CD1c-positive myeloid dendritic cell (primary cell): ENCODE results near the gene BTBD9.

Experiments used
- DNase-seq: peaks from one replicate; pipeline ENCODE4 v3.0.0-alpha.2; 2016; ENCODE audit errors: extremely low spot score

BTBD9 gene

DNA sequence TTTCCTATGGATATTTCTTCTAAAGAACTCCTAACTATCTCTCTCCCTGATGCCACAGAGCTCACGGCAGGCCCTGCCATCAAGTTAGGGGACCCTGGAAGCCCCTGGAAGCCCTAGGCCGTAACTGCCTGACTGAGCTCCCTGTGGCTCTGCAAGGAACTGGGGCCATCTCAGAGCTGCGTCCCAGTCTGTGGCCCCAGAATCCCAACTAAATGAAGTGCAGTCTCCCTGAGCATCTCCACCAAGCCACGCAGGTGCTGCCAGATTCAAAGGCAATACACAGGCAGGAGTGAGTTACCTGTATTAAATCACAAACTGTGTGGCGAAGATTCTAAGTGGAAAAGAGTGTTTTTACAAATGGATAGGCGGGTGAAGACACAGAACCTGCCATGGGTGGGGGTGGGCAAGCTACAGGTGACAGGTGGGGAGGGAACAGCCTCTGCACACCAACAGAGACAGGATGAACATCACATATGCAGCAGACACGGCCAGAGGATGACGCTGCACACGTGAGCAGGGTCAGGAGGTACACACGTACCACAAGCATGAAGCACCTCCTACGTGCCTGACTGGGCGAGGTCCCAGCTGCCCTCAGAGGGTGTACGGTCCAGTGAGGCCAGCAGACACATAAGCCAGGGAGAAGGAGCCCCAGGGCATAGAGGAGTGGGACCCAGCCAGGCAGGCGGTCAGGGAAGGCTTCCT is 461.7 kb downstream of the BTBD9 start:
- no peak for DNase-seq

DNA sequence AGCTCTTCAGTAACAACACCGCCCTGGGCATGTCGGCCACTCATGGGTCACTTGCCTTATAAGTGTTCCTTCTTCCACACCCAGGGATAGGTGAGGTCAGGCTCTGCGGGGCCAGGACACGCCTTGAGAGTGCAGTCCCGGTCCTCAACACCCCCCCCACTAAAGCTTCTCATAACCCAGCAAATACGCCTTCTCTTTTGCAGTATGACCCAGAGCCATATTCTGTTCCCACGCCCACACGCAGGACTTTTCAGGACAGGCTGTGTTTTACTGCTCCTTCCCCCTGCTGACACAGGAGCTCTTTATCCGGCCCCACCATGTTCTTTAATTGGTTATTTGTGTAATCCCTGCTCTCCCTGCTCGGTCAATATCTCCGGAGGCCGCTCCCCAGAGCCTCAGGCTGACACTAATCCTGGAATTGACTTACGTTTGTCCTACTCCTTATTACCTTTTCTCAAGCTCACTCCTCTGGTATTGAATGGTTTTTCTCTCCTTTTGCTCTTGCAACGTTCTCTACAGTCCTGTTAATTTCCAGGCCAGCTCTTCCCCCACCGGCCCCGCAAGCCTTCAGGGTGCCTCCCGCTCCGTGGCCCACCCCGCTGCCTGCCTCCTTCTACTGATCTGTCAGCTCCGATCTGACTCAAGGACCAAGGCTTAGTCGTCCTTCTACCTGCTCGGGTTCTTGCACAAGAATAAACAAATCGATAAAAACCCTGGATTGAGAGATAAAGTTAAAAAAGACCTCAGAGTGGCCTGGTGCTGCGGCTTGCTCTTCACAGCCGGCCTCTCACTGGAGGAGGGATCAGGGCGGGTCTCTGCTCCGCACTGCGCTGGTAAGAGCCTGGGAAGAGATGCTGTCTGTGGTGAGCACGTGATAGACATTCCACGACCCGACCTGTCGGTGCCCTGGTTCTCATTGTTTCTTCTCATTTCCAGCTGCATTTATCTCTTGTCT is 462.7 kb downstream of the BTBD9 start:
- DNase-seq, result no peak

DNA sequence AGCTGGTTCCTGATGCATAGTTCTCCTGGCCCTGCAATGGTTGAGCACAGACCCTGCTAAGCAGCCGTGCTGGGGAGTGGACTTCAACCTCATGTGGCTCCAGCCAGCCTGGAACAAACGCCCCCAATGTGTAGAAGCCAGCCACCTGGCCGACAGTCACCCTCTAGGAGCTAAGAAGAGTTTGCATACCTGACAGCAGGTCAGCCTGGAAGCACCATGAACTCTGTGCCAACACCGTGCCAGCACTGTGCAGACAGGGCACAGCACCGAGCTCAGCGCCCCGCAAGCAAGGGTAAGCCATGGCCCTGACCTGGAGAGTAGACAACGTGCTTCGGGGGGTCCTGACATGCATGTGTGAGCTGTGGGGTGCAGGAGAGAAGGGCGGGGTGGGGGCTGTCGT is 463.9 kb downstream of the BTBD9 start:
- DNase-seq, result no peak

DNA sequence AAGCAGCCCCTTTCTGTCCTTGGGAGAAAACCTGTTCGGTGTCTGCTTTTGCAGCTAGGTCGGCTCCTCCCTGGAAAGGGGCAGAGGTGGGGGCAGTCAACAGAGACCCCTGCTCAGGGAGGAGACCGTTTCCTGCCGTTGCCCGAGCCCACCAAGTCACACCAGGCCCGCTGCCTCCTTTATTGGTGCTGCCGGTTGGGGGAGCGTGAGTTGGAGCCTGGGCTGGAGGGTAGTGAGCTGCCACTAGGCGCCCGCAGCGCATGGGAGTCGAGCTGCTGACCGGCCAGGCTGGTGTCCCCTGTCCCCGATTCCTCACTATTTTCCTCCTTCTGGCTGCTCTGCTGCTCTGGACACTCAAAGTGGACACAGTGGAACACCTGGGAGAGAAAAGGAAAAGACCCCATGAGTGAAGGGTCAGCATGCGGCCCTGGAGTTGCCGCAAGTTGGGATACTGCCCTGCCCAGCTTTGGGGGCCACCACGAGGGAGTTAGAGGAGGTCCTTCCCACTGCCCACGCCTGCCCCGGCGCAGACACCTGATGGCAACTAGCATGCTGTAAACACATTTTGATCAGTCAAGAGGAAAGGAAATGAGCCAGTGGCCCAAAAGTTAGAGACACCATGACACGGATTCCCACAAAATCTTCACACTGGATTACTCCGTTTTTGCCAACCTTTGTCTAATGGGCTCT is 464.8 kb downstream of the BTBD9 start:
- DNase-seq, result no peak

DNA sequence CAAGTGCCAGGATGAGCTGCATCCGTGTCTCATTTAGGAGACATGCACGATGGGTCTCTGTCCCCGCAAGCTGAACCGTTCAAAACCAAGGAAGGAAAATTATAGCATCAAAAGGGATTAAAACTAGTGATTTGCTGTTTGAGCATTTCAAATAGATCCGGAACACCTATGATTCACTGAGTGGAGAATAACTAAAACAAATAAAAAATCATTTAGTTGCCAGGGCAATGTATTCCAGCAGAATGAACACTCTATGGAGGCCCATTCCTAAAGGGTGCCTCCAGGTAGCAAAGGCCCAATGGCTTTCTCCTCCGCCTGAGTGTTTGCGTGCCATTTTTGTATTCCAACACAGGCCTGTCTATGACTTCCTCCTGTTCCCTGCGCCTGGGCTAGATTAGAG is 465.4 kb downstream of the BTBD9 start:
- no peak for DNase-seq

DNA sequence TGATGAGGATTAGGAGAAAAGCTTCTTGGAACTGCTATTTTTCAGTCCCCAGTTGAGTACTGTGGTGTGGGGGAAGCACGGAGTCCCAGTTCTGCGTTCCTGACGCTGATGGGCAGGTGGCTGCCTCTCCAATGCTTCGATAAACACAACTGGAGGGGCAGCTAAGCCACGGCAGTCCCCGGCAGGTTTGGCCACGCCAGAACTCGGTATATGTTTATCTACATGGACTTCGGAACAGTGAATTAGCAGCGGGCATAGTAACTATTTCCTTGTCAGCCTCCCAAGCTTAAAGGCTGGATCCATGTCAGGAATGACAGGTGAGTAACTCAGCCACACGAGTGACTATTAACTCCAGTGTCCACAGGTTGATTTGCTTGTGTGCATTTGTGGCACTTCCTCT is 465.8 kb downstream of the BTBD9 start:
- no peak for DNase-seq

DNA sequence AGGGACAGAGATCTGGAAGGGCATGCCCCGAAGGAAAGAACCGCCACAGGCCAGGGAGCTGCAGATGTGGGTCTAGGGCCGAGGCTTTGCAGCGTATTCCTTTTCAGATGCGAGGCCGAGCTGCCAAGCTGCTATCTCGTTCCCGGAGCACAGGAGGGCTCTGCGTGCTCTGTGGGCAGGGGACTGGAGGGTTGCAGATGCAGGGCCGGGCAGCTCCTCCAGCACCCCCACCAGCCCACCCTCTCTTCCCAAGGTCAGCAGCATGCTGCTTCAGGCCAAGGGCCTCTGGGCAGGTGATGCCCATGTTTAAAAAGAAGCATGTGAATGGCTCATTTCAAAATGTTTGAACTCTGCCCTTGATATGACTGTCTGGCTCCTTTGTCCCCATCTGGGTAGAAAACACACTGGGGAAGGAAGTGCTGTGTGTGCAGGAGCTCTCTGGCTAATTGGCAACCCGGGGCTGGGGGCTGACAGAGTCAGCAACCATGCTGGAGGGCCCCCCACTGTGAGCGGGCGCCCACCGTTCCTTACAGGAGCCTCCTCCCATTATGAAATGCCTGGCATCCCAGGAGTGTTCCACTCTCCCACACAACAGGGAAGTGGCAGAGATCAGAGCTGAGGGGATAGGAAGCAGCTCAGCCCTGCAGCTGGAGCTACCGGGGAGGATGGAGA is 466.9 kb downstream of the BTBD9 start:
- no peak for DNase-seq

DNA sequence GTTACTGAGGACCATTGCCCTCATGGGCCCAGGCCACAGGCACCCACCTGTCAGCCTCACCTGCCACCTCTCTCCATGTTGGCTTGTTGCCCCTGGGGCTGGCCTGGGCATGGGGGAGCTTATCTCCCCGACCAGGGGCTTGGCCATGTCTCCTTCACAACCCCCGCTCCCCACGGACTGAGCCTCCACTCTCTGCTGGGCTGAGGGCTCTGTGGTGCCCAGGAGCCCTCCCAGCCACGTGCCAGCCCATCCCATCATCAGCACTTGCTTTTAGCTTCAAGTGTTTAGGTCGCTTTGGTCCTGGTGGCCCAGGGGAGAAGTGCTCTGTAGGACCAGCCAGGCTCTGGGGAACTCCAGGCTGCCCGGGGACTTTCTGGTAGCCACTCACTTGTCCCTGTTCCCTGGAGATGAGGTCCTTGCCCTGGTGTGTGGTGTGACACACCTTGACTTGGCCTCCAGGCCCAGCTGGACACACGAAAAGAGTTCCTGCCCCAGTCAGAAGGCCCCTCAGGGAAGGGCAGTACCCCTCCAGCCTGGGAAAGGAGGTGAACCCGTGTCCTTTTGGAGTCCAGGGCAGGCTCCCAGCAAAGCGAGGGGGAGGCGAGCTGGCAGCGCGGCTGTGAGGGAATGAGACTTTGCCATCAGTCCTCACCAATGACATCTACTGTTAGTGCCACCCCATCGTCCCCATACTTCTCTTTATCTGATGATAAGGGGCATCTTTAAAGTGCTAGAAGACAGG is 467.6 kb downstream of the BTBD9 start:
- DNase-seq, result no peak

DNA sequence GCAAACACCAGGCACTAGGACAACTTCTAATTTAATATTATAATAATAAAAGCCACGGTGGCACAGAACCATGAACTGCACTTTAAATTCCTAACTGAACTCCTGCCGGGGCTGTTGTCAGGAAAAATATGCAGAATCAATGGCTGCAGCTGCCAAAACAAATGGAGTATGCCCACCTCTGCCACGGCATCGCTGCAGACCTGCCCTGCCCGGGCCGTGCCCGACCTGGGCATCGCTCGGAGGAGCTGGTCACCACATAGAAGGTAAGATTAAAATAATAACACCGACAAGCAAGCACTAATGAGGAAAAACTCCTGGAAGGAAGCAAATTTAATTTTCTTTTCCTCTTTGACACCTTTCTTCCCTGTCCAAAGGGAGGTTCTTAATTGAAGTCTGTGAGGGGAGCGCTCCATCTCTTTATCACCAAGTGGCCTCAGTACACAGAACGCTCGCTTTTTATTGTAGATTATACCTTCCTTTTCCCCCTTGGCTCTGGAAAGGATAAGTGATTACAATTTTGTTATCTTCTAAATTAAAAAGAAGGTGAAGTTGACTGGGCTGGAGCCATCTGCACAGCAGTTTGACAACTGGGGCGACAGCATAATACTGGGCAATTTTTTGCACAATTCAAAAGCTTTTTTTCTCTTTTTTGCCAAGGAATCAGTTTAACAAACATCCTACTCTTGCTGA is 468.9 kb downstream of the BTBD9 start:
- DNase-seq, result no peak

DNA sequence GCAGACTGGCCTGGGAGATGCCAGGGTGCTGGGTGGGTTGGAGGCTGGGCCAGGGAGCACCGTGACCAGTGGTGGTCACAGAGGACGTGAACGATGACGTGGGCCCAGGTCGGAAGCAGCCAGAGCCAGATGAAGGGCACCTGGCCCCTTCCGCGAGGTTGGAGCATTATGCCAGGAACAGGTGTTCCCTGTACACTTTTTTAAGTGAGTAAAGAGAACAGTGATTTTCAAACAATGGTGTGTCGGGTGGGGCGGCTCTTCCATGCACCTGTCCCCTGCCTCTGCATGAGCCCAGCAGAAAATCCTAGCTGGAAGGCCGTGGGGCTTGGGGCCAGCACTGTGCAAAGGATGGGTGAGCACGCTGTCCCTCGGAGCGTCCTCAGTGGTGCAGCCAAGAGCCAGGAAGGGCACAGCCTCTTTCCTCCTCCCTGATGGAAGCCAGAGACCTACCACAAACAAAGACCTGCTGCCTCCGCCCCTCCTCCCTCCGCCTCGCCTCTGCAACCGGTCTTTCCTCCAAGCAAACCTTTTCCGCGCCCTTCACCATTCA is 469.7 kb downstream of the BTBD9 start:
- DNase-seq, result no peak

DNA sequence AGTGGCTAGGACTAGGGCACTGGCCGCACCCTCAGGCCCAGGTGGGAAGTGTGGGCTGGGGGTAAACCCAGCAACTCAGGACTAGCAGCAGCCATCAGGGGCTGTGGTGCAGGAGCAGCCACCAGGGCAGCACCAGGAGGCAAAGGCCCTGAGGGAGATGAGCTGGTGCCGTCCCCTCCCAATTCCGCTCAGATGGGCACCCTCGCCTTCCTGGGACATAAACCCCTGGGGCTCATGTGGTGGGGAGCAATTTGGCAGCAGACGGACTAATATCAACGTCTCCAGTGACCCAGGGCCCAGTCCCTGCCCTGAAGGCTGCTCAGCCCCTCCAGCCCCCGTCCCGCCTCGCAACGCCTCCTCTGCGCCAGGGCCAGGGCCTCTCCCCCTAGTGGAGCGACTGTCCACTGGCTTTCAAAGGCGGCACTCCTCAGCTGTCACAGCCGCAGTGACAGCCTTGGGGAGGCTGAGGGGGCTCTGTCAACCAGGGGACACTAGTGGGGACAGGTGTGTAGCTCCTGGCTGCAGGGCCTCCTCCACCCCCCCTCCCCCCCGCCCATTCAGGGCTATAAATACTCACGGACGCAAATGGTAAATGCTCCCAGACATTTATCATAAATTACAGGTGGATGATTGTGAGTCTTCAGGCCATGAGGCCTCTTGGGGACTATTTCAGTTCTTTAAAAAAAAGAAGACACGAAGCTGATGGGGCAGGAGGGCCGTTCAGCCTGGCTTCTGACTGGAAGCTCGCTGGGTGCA is 470.3 kb downstream of the BTBD9 start:
- DNase-seq, result no peak

DNA sequence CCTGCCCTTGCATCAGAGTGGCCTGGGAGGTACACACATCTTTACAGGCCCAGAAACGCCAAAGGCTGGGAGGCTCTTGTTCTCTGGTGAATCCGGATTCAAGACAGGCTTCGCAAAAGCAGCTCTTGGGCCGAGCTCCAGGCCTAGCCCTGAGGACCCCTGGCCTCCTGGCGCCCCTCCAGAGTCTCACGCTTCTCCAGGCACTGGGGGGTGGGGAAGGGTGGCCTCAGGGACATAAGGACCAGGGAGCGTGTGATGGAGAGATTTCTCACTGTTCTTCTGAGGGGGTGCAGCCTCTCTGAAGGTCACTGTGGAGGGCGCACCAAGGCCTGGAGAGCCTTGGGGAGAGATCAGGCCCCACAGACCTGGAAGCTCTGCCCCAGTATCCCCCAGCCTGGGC is 471.0 kb downstream of the BTBD9 start:
- no peak for DNase-seq

DNA sequence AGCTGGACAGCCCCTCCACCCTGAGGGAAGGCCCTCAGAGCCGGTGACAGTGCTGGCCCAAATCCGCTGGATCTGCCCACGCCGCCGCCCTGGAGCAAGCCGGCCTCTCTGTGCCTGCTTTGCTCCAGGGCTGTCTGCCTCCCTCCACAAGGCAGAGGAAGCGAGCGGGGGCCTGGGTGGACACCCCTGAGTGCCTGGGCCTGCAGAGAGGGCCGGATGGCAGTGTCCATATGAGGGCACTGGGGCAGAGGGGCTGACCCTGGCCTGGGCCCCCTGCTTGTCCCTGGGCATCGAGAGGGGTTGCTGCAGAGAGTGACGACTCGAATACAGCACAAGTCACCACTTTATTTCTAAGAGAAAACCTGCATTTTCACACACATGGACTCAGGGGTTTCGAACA is 471.6 kb downstream of the BTBD9 start:
- DNase-seq, result no peak

DNA sequence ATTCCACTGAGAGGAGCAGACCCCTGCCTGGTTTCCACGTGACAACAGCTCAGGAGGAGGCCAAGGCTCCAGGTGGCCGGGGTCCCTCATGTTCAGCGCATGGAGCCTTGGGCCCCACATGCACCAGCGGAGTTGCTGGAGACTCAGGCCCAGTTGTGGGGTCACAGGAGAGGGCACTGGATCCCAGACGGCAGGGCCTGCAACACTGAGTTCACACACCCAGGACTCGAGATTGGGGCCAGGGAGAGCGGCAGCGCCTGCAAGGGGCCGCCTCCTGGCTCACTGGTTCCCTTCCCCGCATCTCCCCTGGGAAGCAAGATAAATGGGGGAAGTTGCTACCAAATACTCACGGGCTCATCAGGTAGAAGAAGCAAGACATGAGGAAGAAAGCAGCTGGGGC is 472.1 kb downstream of the BTBD9 start:
- no peak for DNase-seq

DNA sequence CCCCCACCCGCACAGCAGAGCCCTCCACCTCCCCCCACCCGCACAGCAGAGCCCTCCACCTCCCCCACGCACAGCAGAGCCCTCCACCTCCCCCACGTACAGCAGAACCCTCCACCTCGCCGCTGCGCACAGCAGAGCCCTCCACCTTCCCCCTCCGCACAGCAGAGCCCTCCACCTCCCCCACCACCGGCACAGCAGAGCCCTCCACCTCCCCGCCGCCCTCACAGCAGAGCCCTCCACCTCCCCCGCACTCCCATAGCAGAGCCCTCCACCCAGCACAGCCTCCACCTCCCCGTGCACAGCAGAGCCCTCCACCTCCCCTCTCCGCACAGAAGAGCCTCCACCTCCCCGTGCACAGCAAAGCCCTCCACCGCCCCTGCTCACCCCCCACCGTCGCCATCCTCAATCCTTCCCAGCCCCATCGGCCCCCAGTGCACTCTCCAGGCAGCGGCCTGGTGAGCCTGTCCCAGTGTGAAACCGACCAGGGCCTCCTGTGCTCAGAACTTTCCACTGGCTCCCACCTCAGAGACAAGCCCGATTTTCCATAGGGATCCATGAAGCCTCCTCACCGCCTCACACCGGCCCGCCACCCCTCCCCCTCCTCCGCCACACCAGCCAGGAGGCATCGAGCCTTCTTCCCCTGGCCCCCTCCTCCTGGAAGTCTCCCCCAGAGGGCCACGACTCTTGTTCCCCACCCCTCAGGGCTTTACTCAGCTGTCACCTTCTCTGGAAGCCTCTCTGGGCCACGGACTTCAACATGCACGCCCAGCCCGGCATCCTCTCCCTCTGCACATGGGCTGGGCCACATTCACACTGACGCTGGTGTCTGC is 473.1 kb downstream of the BTBD9 start:
- DNase-seq, result no peak

DNA sequence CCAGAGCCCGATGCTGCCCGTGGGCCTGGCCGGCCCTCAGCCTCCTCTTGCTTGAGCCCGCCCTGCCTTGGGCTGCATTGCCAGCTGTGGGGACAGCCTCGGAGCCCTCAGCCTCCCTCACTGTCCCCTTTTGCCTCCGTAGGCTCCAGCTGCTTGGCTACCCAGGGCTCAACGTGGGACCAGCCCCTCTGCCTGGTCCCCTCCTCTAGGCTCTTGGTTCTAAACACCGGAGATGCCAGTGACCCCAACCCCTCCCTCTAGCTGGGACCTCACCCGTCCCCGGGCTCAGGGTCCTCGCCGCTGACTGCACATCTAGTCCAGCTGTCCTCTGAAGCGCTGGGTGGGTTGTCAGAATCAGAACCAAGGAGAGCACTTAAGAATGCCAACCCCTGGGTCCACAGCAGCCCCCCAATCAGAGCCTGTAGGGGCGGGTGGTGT is 475.0 kb downstream of the BTBD9 start:
- DNase-seq, result no peak

DNA sequence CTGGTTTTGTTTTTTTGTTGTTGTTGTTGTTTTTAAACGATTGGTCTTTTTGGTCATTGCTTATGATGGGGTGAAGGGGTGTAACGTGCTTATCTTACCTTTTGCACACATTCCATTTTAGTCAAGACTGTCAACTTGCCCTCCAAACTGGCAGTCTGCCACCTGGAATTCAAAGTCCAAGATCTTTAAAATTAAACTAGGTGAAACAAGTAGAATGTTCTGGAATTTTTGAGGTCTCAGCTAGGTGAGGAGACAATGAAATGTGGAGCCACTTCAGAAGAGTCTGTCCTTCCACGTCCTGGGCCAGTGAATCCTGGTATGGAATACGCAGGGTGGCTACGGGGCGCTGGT is 475.6 kb downstream of the BTBD9 start:
- no peak for DNase-seq

DNA sequence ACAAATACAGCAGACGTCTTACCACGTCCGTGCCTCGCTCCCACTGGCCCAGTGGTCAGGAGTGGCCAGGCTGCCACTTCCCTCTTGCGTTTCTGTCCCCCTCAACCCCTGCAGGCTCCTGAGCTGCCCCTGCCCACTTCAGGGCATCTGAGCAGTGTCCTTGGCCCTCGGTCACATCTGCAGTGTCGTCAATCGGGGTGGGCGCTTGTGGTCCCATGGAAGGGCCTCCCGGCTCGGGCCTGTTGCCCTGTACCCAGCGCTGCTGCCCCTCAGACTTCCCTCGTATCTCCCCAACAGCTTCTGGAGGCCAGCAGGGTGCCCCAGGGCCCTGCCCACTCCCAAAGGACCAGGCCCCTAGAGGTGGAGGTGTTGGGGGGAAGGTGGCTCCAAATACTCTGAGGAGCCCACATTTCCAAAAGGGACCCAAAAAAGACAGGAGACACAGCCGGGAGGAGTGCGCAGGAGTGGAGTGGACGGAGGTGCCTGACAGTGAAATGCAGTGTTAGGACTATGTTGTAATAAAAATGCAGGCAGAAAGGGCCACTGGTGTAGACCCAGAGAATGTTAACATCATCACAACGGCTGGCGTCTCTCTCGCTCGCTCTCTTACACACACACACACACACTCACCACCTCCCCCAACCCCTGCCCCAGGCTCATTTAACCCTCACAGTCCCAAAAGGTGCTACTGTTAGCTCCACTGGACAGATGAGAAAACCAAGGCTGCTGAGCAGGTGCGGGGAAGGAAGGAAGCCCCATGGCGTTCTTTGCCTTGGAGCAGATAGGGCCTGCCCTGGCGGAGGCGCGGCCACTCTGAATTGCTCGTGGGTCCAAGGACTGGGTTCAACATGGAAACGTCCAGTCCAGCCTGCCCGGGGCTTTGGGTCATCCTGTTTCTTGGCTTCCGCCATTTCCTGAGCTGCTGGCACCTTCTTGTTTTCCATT is 476.3 kb downstream of the BTBD9 start:
- DNase-seq, result no peak
